B cell (primary cell): Measurements from ENCODE around the gene PTGFRN. TPM values are rescaled to one million over a fixed set of nuclear protein-coding genes. Genes with fewer than 3 reads are reported as not detected.

Source experiments
- ATAC-seq: fragments of 200-7000 bp; cut with Tn5 transposase; one replicate; pipeline ENCODE4 v1.10.0; 2021; ENCODE audit warnings: low read depth, mild to moderate bottlenecking, moderate number of reproducible peaks, moderate library complexity
- CTCF ChIA-PET: fragments of 350-600 bp; sonication (Branson Sonifier 250); formaldehyde crosslinking; loops from one replicate; lab custom pipeline; 2021; ENCODE audit warnings: antibody characterized with exemption, inconsistent platforms; lab: Charles Lee
- POLR2A ChIA-PET: fragments of 350-600 bp; sonication (Branson Sonifier 250); formaldehyde crosslinking; loops from one replicate; lab custom pipeline; 2021; ENCODE audit warnings: antibody characterized with exemption; lab: Charles Lee
- DNase-seq: peaks from one replicate; pipeline ENCODE4 v3.0.0; 2013
- H2AFZ ChIP-seq: 2 replicates; pipeline ENCODE4 v1.6.1; 2012; ENCODE audit warnings: mild to moderate bottlenecking, low read depth, low read length; ENCODE audit not compliant: insufficient read depth, poor library complexity, severe bottlenecking
- H3K27ac ChIP-seq, 2 donors: 1 replicate in 1 of 2; 2 replicates in 1 of 2; pipeline ENCODE4 v1.5.1; 2012 to 2013; ENCODE audit warnings: low read length in 2 of 2, mild to moderate bottlenecking in 2 of 2, moderate library complexity in 1 of 2
- H3K27me3 ChIP-seq, 4 experiments: fragments of 200-600 bp in 1 of 4; sonication (generic) in 1 of 4; replicated peaks in 1 of 4; 1 replicate in 2 of 4; 2 replicates in 2 of 4; pipeline versions ENCODE4 v1.6.1 to v1.7.0; 2013 to 2016; ENCODE audit warnings: low read length in 3 of 4, mild to moderate bottlenecking in 2 of 4, mixed read lengths in 1 of 4, moderate library complexity in 1 of 4; ENCODE audit not compliant: insufficient read depth in 4 of 4, control insufficient read depth in 3 of 4; ENCODE audit errors: control extremely low read depth in 1 of 4
- H3K36me3 ChIP-seq, 2 experiments: replicated peaks in 1 of 2; 1 replicate in 1 of 2; 2 replicates in 1 of 2; pipeline versions ENCODE4 v1.6.1 to v1.7.1; 2013; ENCODE audit warnings: low read length in 1 of 2; ENCODE audit not compliant: insufficient read depth in 2 of 2, control insufficient read depth in 1 of 2; ENCODE audit errors: control extremely low read depth in 1 of 2, extremely low read depth in 1 of 2
- H3K4me1 ChIP-seq, 2 donors: fragments of 200-600 bp in 1 of 2; sonication (generic) in 1 of 2; 1 replicate in 1 of 2; 2 replicates in 1 of 2; pipeline versions ENCODE4 v1.5.1 to v1.6.1; 2013 to 2017; ENCODE audit warnings: low read length in 2 of 2; ENCODE audit not compliant: control insufficient read depth in 2 of 2, insufficient read depth in 2 of 2
- H3K4me2 ChIP-seq: replicated peaks from 2 replicates; pipeline ENCODE3; 2012; ENCODE audit warnings: mild to moderate bottlenecking, low read depth, low read length; ENCODE audit not compliant: poor library complexity, severe bottlenecking
- H3K4me3 ChIP-seq, 5 experiments: fragments of 200-600 bp in 1 of 5; sonication (generic) in 1 of 5; 1 replicate in 3 of 5; 2 replicates in 2 of 5; pipeline versions ENCODE4 v1.5.1 to v1.7.0; 2011 to 2016; ENCODE audit warnings: low read length in 4 of 5, mild to moderate bottlenecking in 4 of 5, low read depth in 2 of 5, control low read depth in 1 of 5, moderate library complexity in 1 of 5; ENCODE audit not compliant: insufficient read depth in 1 of 5; ENCODE audit errors: control extremely low read depth in 1 of 5, extremely low read depth in 1 of 5
- H3K79me2 ChIP-seq: fragments of 200-600 bp; sonication (generic); one replicate; pipeline ENCODE4 v1.6.0; 2016; ENCODE audit warnings: low read length; ENCODE audit not compliant: control insufficient read depth, insufficient read depth
- H3K9ac ChIP-seq: fragments of 200-600 bp; sonication (generic); 2 replicates; pipeline ENCODE4 v1.6.1; 2017; ENCODE audit warnings: mild to moderate bottlenecking, low read length, moderate library complexity
- H3K9me3 ChIP-seq, 3 donors: one replicate each; pipeline versions ENCODE4 v1.6.1 to v1.7.1; 2013; ENCODE audit warnings: low read length in 2 of 3; ENCODE audit not compliant: control insufficient read depth in 2 of 3, insufficient read depth in 1 of 3; ENCODE audit errors: control extremely low read depth in 1 of 3
- H4K20me1 ChIP-seq: 2 replicates; pipeline ENCODE4 v1.6.0; 2012; ENCODE audit warnings: mild to moderate bottlenecking, low read length; ENCODE audit not compliant: insufficient read depth, control insufficient read depth, poor library complexity, severe bottlenecking
- H3K27ac Mint-ChIP-seq: one replicate; pipeline ENCODE4 v1.8.0; 2021; ENCODE audit warnings: mixed read lengths
- H3K27me3 Mint-ChIP-seq: one replicate; pipeline ENCODE4 v1.8.0; 2021; ENCODE audit warnings: mixed read lengths
- H3K4me1 Mint-ChIP-seq: one replicate; pipeline ENCODE4 v1.8.0; 2021; ENCODE audit warnings: mixed read lengths
- H3K4me3 Mint-ChIP-seq: one replicate; pipeline ENCODE4 v1.8.0; 2021; ENCODE audit warnings: mixed read lengths
- H3K9me3 Mint-ChIP-seq: one replicate; pipeline ENCODE4 v1.8.0; 2022; ENCODE audit warnings: mixed read lengths; ENCODE audit not compliant: insufficient read depth
- CTCF ChIP-seq: fragments of 200-600 bp; IDR thresholded peaks from one replicate; pipeline ENCODE4 v1.8.0; 2022; ENCODE audit warnings: antibody characterized with exemption, mild to moderate bottlenecking
- EZH2 ChIP-seq: IDR thresholded peaks from 2 replicates; pipeline ENCODE4 v1.6.1; 2012; ENCODE audit warnings: borderline replicate concordance, low read depth, mild to moderate bottlenecking, moderate library complexity, low read length; ENCODE audit not compliant: insufficient read depth, poor library complexity, severe bottlenecking
- WGBS: methylation state at CpG from one replicate; pipeline ENCODE4 v1.1.5; 2013; ENCODE audit warnings: missing lambda C conversion rate; ENCODE audit not compliant: insufficient coverage; 5-methylcytosine and 5-hydroxymethylcytosine counted together
- intact Hi-C: fragments of 100-400 bp; cut with micrococcal nuclease; formaldehyde crosslinking; loops from one replicate; pipeline ENCODE4 v1.10.0; 2022
- polyA plus RNA-seq: library from polyadenylated mRNA; depleted of rRNA; stranded (reverse); fragments of >200 nt; gene quantifications from 2 replicates; pipeline ENCODE4 v1.2.3, GENCODE V29; 2012
- total RNA-seq, 2 donors: library from RNA; stranded (reverse); fragments of 120-200 nt in 1 of 2; gene quantifications; 1 replicate in 1 of 2; 2 replicates in 1 of 2; pipeline versions ENCODE4 v1.2.3 to v1.2.4, GENCODE V29; 2013 to 2022

Gene PTGFRN
- total and polyA plus RNA-seq, 2 donors (not counting 1 experiment from before 2014, with no cell fraction given) = 0.17 TPM; not detected in 1

DNA sequence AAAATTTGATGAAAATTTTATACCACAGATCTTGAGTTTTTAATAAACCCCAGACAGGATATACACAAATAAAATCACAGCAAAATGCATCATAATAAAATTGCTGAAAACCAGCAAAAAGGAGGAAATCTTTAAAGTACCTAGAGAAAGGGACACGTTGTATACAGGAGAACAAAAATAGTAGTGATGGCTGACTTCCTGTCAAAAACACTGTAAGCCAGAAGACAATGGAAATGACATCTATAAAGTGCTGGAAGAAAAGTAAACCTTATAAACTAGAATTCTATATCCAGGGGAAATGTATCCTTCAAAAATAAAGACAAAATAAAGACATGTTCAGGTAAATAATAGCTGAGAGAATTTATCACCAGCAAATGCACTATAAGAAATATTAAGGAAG, 14.6 kb upstream of the PTGFRN start:
- Mint-ChIP-seq H3K4me1 (no peaks in the 10 kb centered on the region), H3K27me3 (peaks cover 18% of the 10 kb centered on the region), H3K27ac (no peak overlapping the region), H3K4me3 (no peak overlapping the region), H3K9me3 (peaks cover 9% of the 10 kb centered on the region)
- Histone ChIP-seq H3K36me3 (no peaks in the 10 kb centered on the region), H3K9me3 (peaks cover 1 to 7% (median 6%) of the 10 kb centered on the region in 3 donors), H3K4me2 (no peak overlapping the region), H3K27me3 (no peaks in the 10 kb centered on the region), H3K9ac (no peak overlapping the region), H3K4me3 (no peak overlapping the region), H4K20me1 (no peaks in the 10 kb centered on the region), H3K4me1 (no peaks in the 10 kb centered on the region), H3K79me2 (no peaks in the 10 kb centered on the region), H3K27ac (no peak overlapping the region), H2AFZ (no peak overlapping the region)
- CTCF ChIA-PET = no interaction called here
- ATAC-seq (no peak), DNase-seq (no peak)
- no peak for TF ChIP-seq CTCF
- TF ChIP-seq EZH2 = no peak
- no CpG with 5 or more reads among the region's 1 CpG for WGBS
- intact Hi-C loops = no loop called here
- POLR2A ChIA-PET = no interaction called here

- Histone ChIP-seq H3K36me3 (no peaks in the 10 kb centered on the region), H4K20me1 (no peaks in the 10 kb centered on the region), H3K79me2 (no peaks in the 10 kb centered on the region), H3K4me1 (no peaks in the 10 kb centered on the region), H2AFZ (no peak overlapping the region), H3K27ac (no peak overlapping the region), H3K27me3 (no peaks in the 10 kb centered on the region), H3K9me3 (peaks cover 0 to 7% (median 4%) of the 10 kb centered on the region in 3 donors), H3K4me3 (no peak overlapping the region), H3K4me2 (no peak overlapping the region), H3K9ac (no peak overlapping the region)
- Mint-ChIP-seq H3K27me3 (peaks cover 16% of the 10 kb centered on the region), H3K27ac (no peak overlapping the region), H3K4me1 (no peaks in the 10 kb centered on the region), H3K9me3 (peaks cover 9% of the 10 kb centered on the region), H3K4me3 (no peak overlapping the region)
- CTCF ChIA-PET = no interaction called here
- ATAC-seq (no peak), DNase-seq (no peak)
- intact Hi-C loops = no loop called here
- TF ChIP-seq CTCF (no peak), EZH2 (no peak)
- POLR2A ChIA-PET = no interaction called here
Measured at GRCh38 chr1:116899529-116899928, 10.2 kb upstream of the PTGFRN start.
